HepG2 (cell line): ENCODE results near the gene FCN3. TPM values are rescaled to one million over a fixed set of nuclear protein-coding genes. Genes with fewer than 3 reads are reported as not detected.

Experiments used
- ARNT ChIP-seq: fragments of 450-650 bp; IDR thresholded peaks from 2 replicates; pipeline ENCODE4 v1.6.1; 2017
- CCDC6 ChIP-seq: sonication (generic); formaldehyde crosslinking; IDR thresholded peaks from 2 replicates; pipeline ENCODE4 v1.8.1; 2022; ENCODE audit warnings: mild to moderate bottlenecking, missing genetic modification reagents, moderate library complexity
- KLF9 ChIP-seq: IDR thresholded peaks from 2 replicates; pipeline ENCODE4 v1.6.1; 2016; ENCODE audit warnings: low read depth
- NFKB2 ChIP-seq: sonication (generic); formaldehyde crosslinking; IDR thresholded peaks from 2 replicates; pipeline ENCODE4 v1.4.0; 2020; ENCODE audit warnings: missing genetic modification reagents, borderline replicate concordance
- SOX5 ChIP-seq: IDR thresholded peaks from 2 replicates; pipeline ENCODE4 v1.6.1; 2016; ENCODE audit warnings: borderline replicate concordance
- TEAD3 ChIP-seq: optimal IDR thresholded peaks from 2 replicates; pipeline ENCODE3; 2016; ENCODE audit warnings: borderline replicate concordance
- TP53 ChIP-seq: sonication (generic); formaldehyde crosslinking; conservative IDR thresholded peaks from 2 replicates; pipeline ENCODE4 v1.4.0; 2020; ENCODE audit warnings: missing genetic modification reagents
- ZBED4 ChIP-seq: sonication (generic); formaldehyde crosslinking; IDR thresholded peaks from 2 replicates; pipeline ENCODE4 v1.4.0; 2020; ENCODE audit warnings: missing genetic modification reagents, borderline replicate concordance
- ZNF10 ChIP-seq: sonication (generic); formaldehyde crosslinking; IDR thresholded peaks from 2 replicates; pipeline ENCODE4 v1.4.0; 2020; ENCODE audit warnings: mild to moderate bottlenecking, low read depth, missing genetic modification reagents, borderline replicate concordance
- ZNF101 ChIP-seq: sonication (generic); formaldehyde crosslinking; IDR thresholded peaks from 2 replicates; pipeline ENCODE4 v1.4.0; 2020; ENCODE audit warnings: mild to moderate bottlenecking, low read depth, missing genetic modification reagents, borderline replicate concordance
- ZNF451 ChIP-seq: sonication (generic); formaldehyde crosslinking; IDR thresholded peaks from 2 replicates; pipeline ENCODE4 v1.5.0; 2020; ENCODE audit warnings: mild to moderate bottlenecking, missing genetic modification reagents
- ZNF713 ChIP-seq: sonication (generic); formaldehyde crosslinking; IDR thresholded peaks from 2 replicates; pipeline ENCODE4 v1.4.0; 2020; ENCODE audit warnings: mild to moderate bottlenecking, missing genetic modification reagents
- ZNF891 ChIP-seq: sonication (generic); formaldehyde crosslinking; IDR thresholded peaks from 2 replicates; pipeline ENCODE4 v1.5.0; 2020; ENCODE audit warnings: mild to moderate bottlenecking, missing genetic modification reagents
- polyA plus RNA-seq, 8 experiments: library from polyadenylated mRNA; depleted of rRNA in 3 of 8; stranded (reverse) in 7 of 8; unstranded in 1 of 8; fragments of >200 nt; fragmentation: Illumina TruSeq in 4 of 8; extraction: Trizol in 4 of 8; gene quantifications; 2 replicates each; pipeline versions ENCODE4 v1.2.1 to v1.2.3, GENCODE V29; 2011 to 2016; ENCODE audit warnings: low read depth in 4 of 8, missing spikeins in 1 of 8, mixed read lengths in 1 of 8; ENCODE audit not compliant: insufficient read depth in 1 of 8
- total RNA-seq, 5 experiments: library from RNA; depleted of rRNA; stranded (reverse); fragments of >200 nt; fragmentation: Illumina TruSeq; extraction: Trizol; gene quantifications; 2 replicates each; pipeline ENCODE4 v1.2.3, GENCODE V29; 2016; ENCODE audit warnings: low read depth in 1 of 5
- TF ChIP-seq, protein P1 (sequence below): sonication (generic); formaldehyde crosslinking; IDR thresholded peaks from 2 replicates; pipeline ENCODE4 v1.4.0; 2020; ENCODE audit warnings: missing genetic modification reagents, mild to moderate bottlenecking, borderline replicate concordance
- TF ChIP-seq, protein P2 (sequence below): conservative IDR thresholded peaks from 2 replicates; pipeline ENCODE4 v1.6.1; 2018; ENCODE audit warnings: missing genetic modification reagents
- TF ChIP-seq, protein P3 (sequence below): sonication (generic); formaldehyde crosslinking; IDR thresholded peaks from 2 replicates; pipeline ENCODE4 v1.5.1; 2020; ENCODE audit warnings: mild to moderate bottlenecking, missing genetic modification reagents, borderline replicate concordance
- TF ChIP-seq, protein P4 (sequence below): sonication (generic); formaldehyde crosslinking; IDR thresholded peaks from 2 replicates; pipeline ENCODE4 v1.8.1; 2023; ENCODE audit warnings: mild to moderate bottlenecking, missing genetic modification reagents
- TF ChIP-seq, protein P5 (sequence below): sonication (generic); formaldehyde crosslinking; IDR thresholded peaks from 2 replicates; pipeline ENCODE4 v1.8.1; 2023; ENCODE audit warnings: mild to moderate bottlenecking, missing genetic modification reagents

Gene FCN3
- total and polyA plus RNA-seq, 2 of the 13 experiments (the other 11 are each of a cell fraction or from before 2014, with no cell fraction given) = not detected

GRCh38 chr1:27351541-27352107 lies 23.0 kb downstream of the FCN3 start (continued):
- no peak for TF ChIP-seq ZBED4 (CRISPR knock-in tag)
- TF ChIP-seq, protein P1, sequence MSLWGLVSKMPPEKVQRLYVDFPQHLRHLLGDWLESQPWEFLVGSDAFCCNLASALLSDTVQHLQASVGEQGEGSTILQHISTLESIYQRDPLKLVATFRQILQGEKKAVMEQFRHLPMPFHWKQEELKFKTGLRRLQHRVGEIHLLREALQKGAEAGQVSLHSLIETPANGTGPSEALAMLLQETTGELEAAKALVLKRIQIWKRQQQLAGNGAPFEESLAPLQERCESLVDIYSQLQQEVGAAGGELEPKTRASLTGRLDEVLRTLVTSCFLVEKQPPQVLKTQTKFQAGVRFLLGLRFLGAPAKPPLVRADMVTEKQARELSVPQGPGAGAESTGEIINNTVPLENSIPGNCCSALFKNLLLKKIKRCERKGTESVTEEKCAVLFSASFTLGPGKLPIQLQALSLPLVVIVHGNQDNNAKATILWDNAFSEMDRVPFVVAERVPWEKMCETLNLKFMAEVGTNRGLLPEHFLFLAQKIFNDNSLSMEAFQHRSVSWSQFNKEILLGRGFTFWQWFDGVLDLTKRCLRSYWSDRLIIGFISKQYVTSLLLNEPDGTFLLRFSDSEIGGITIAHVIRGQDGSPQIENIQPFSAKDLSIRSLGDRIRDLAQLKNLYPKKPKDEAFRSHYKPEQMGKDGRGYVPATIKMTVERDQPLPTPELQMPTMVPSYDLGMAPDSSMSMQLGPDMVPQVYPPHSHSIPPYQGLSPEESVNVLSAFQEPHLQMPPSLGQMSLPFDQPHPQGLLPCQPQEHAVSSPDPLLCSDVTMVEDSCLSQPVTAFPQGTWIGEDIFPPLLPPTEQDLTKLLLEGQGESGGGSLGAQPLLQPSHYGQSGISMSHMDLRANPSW (CRISPR knock-in tag) = no peak
- TF ChIP-seq TEAD3 (CRISPR knock-in tag) = no peak
- TF ChIP-seq, protein P2, sequence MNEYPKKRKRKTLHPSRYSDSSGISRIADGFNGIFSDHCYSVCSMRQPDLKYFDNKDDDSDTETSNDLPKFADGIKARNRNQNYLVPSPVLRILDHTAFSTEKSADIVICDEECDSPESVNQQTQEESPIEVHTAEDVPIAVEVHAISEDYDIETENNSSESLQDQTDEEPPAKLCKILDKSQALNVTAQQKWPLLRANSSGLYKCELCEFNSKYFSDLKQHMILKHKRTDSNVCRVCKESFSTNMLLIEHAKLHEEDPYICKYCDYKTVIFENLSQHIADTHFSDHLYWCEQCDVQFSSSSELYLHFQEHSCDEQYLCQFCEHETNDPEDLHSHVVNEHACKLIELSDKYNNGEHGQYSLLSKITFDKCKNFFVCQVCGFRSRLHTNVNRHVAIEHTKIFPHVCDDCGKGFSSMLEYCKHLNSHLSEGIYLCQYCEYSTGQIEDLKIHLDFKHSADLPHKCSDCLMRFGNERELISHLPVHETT (CRISPR knock-in tag) = no peak
- TF ChIP-seq, protein P3, sequence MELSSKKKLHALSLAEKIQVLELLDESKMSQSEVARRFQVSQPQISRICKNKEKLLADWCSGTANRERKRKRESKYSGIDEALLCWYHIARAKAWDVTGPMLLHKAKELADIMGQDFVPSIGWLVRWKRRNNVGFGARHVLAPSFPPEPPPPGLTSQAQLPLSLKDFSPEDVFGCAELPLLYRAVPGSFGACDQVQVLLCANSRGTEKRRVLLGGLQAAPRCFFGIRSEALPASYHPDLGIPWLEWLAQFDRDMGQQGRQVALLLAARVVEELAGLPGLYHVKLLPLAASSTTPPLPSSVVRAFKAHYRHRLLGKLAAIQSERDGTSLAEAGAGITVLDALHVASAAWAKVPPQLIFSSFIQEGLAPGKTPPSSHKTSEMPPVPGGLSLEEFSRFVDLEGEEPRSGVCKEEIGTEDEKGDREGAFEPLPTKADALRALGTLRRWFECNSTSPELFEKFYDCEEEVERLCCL (CRISPR knock-in tag) = no peak
- TF ChIP-seq, protein P4, sequence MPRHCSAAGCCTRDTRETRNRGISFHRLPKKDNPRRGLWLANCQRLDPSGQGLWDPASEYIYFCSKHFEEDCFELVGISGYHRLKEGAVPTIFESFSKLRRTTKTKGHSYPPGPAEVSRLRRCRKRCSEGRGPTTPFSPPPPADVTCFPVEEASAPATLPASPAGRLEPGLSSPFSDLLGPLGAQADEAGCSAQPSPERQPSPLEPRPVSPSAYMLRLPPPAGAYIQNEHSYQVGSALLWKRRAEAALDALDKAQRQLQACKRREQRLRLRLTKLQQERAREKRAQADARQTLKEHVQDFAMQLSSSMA (CRISPR knock-in tag) = no peak
- no peak for TF ChIP-seq ZNF451 (CRISPR knock-in tag)
- TF ChIP-seq CCDC6 (CRISPR knock-in tag) = no peak
- TF ChIP-seq SOX5 (CRISPR knock-in tag) = 0 out of 2 replicates have a peak, but pooled peaks have one; percentile 0
- no peak for TF ChIP-seq ZNF101
- no peak for TF ChIP-seq TP53 (CRISPR knock-in tag)
- TF ChIP-seq ZNF891 = no peak
- TF ChIP-seq ARNT = no peak
- TF ChIP-seq, protein P5, sequence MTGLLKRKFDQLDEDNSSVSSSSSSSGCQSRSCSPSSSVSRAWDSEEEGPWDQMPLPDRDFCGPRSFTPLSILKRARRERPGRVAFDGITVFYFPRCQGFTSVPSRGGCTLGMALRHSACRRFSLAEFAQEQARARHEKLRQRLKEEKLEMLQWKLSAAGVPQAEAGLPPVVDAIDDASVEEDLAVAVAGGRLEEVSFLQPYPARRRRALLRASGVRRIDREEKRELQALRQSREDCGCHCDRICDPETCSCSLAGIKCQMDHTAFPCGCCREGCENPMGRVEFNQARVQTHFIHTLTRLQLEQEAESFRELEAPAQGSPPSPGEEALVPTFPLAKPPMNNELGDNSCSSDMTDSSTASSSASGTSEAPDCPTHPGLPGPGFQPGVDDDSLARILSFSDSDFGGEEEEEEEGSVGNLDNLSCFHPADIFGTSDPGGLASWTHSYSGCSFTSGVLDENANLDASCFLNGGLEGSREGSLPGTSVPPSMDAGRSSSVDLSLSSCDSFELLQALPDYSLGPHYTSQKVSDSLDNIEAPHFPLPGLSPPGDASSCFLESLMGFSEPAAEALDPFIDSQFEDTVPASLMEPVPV (CRISPR knock-in tag) = no peak
- no peak for TF ChIP-seq ZNF10 (CRISPR knock-in tag)
- TF ChIP-seq ZNF713 (CRISPR knock-in tag) = no peak
- TF ChIP-seq KLF9 (CRISPR knock-in tag) = no peak
- no peak for TF ChIP-seq NFKB2
